ENCODE results near the gene NLRP10. TPM values are rescaled to one million over a fixed set of nuclear protein-coding genes. Genes with fewer than 3 reads are reported as not detected.

NLRP10 gene
- total and polyA plus RNA-seq, 12 donors: not detected

DNA sequence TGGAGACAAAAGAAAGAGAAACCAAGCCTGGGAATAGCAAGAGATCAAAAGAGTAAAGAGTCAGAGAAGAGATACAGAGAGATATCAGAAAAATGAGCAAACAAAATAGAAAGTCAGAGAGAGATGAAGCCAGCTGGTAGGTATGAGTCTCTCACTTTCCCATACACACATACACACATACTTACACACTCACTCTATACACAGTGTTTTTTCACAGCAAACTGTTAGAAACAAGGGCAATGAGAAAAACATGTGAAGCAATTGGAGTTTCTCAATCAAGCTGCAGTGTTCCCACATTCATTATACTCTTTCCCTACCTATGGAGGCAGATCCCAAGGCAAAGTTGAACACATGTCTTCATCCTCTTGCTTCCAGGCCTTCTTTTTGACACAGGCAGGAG is 2.6 kb upstream of the NLRP10 start:
- no peak for DNase-seq
- Histone ChIP-seq H3K36me3 (replicated peaks in 1 of 2) (no peaks in the 10 kb centered on the region), H3K27me3 (no peaks in the 10 kb centered on the region), H3K4me1 (replicated peaks in 1 of 2) (no peaks in the 10 kb centered on the region), H3K9me3 (replicated peaks in 1 of 3) (no peaks in the 10 kb centered on the region), H3K4me3 (no peak overlapping the region), H3K27ac (no peak overlapping the region)
- TF ChIP-seq, protein P1, sequence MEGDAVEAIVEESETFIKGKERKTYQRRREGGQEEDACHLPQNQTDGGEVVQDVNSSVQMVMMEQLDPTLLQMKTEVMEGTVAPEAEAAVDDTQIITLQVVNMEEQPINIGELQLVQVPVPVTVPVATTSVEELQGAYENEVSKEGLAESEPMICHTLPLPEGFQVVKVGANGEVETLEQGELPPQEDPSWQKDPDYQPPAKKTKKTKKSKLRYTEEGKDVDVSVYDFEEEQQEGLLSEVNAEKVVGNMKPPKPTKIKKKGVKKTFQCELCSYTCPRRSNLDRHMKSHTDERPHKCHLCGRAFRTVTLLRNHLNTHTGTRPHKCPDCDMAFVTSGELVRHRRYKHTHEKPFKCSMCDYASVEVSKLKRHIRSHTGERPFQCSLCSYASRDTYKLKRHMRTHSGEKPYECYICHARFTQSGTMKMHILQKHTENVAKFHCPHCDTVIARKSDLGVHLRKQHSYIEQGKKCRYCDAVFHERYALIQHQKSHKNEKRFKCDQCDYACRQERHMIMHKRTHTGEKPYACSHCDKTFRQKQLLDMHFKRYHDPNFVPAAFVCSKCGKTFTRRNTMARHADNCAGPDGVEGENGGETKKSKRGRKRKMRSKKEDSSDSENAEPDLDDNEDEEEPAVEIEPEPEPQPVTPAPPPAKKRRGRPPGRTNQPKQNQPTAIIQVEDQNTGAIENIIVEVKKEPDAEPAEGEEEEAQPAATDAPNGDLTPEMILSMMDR (IDR thresholded peaks at IDR 0.05): no peak
- no peak for TF ChIP-seq POLR2A (IDR thresholded peaks at IDR 0.05)
- intact Hi-C loops (cut with DNase I): no loop called here

DNA sequence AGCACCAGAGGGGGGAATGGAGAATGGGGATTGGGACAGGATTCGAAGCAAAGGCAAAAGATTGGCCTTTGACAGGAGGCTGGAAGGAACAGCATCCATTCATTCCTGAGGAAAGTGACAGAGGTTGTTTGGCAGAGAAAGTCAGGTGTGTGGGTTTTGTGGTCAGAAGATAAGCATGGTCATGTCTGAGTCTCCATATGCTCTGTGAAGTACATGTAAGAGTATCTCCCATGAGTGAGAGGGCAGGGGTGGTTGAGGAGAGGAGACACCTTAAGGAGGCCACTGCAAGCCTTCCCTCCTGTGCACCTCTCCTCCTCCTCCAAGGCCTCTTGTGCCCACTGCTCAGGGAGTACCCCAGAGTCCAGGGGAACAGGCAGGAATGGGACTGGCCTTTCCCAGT is 1.9 kb upstream of the NLRP10 start:
- 64 to 81% (median 68%) methylated on average over 1 of the region's 1 CpG for WGBS, 4 donors
- no peaks in the 10 kb centered on the region for H3K27me3 ChIP-seq
- no peaks in the 10 kb centered on the region for H3K9me3 ChIP-seq (replicated peaks in 1 of 3)
- no peak for TF ChIP-seq POLR2A (IDR thresholded peaks at IDR 0.05)
- TF ChIP-seq, protein P1 (IDR thresholded peaks at IDR 0.05): no peak
- H3K4me3 ChIP-seq: no peak overlapping the region
- intact Hi-C loops (cut with DNase I): no loop called here
- H3K36me3 ChIP-seq (replicated peaks in 1 of 2): no peaks in the 10 kb centered on the region
- no peak overlapping the region for H3K27ac ChIP-seq
- no peaks in the 10 kb centered on the region for H3K4me1 ChIP-seq (replicated peaks in 1 of 2)
- no peak for DNase-seq

DNA sequence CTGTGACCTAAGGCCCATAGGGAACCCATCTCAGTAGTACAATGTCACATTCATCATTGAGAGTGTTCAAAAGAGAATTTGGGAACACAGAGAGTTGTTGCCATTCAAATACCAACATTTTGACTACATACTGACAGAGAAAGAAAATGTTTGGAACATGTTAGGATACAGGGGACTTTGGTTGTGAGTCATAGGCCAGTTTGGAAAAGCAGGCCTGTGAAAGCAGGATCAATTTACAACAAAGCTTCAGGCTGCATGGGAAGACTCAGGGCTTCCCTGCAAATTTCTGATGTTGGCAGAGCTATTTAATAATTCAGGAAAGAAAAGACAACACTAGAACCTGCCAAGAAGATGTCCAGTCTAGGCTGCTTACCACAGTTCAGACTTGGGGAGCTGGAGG is 374 bp downstream of the NLRP10 start:
- intact Hi-C loops (cut with DNase I): no loop called here
- Histone ChIP-seq H3K9me3 (replicated peaks in 1 of 3) (no peaks in the 10 kb centered on the region), H3K4me3 (no peak overlapping the region), H3K36me3 (replicated peaks in 1 of 2) (no peaks in the 10 kb centered on the region), H3K4me1 (replicated peaks in 1 of 2) (no peaks in the 10 kb centered on the region), H3K27me3 (no peaks in the 10 kb centered on the region), H3K27ac (no peak overlapping the region)
- DNase-seq: no peak
- no peak for TF ChIP-seq POLR2A (IDR thresholded peaks at IDR 0.05)
- TF ChIP-seq, protein P1 (IDR thresholded peaks at IDR 0.05): no peak

DNA sequence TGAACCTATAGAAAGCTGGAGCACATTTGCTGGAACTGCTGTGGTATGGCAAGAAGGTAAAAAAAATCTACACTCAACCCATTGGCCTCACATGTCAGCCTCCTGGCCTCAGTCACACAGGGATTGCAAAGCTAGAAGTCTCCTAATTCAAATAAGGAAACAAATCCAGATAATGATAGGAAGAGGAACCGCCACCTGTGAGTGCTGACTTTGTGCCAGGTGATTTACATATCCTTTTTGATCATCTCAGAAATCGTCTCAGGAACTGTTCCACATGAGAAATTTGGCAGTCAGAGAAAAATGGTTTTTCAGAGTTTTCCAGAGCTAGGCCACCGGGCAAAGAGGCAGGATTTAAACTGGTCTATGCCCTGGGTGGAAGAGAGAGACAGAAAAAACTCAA is 986 bp downstream of the NLRP10 start:
- Histone ChIP-seq H3K4me3 (no peak overlapping the region), H3K27ac (no peak overlapping the region), H3K36me3 (replicated peaks in 1 of 2) (no peaks in the 10 kb centered on the region), H3K4me1 (replicated peaks in 1 of 2) (no peaks in the 10 kb centered on the region), H3K27me3 (no peaks in the 10 kb centered on the region), H3K9me3 (replicated peaks in 1 of 3) (no peaks in the 10 kb centered on the region)
- no peak for TF ChIP-seq POLR2A (IDR thresholded peaks at IDR 0.05)
- TF ChIP-seq, protein P1 (IDR thresholded peaks at IDR 0.05): no peak
- intact Hi-C loops (cut with DNase I): no loop called here
- 55 to 79% (median 66%) methylated on average over 3 of the region's 3 CpGs for WGBS, 4 donors
- DNase-seq: no peak
